CD4-positive, alpha-beta T cell (primary cell): ENCODE results near the gene BAG5. TPM values are rescaled to one million over a fixed set of nuclear protein-coding genes. Genes with fewer than 3 reads are reported as not detected.

ENCODE experiments used
- ATAC-seq: fragments of 200-7000 bp; cut with Tn5 transposase; one replicate; pipeline ENCODE4 v1.10.0; 2022; ENCODE audit warnings: mild to moderate bottlenecking; ENCODE audit not compliant: poor library complexity
- CTCF ChIA-PET: fragments of 350-600 bp; sonication (Branson Sonifier 250); formaldehyde crosslinking; loops from one replicate; lab custom pipeline; 2021; ENCODE audit warnings: antibody characterized with exemption, inconsistent platforms; lab: Charles Lee
- POLR2A ChIA-PET: fragments of 350-600 bp; sonication (Branson Sonifier 250); formaldehyde crosslinking; loops from one replicate; lab custom pipeline; 2021; ENCODE audit warnings: antibody characterized with exemption, inconsistent platforms; lab: Charles Lee
- DNase-seq, 14 experiments: peaks; one replicate each; pipeline ENCODE4 v3.0.0-alpha.2; 2013 to 2020; ENCODE audit warnings: mixed read lengths in 2 of 14
- H3K27ac ChIP-seq, 2 donors: one replicate each; pipeline versions ENCODE4 v1.5.1 to v1.7.0; 2013; ENCODE audit warnings: low read length in 2 of 2, low read depth in 1 of 2, mild to moderate bottlenecking in 1 of 2
- H3K27me3 ChIP-seq, 2 experiments: 1 replicate in 1 of 2; 2 replicates in 1 of 2; pipeline versions ENCODE4 v1.6.1 to v1.7.0; 2013; ENCODE audit warnings: low read length in 2 of 2, control low read depth in 1 of 2, mild to moderate bottlenecking in 1 of 2, moderate library complexity in 1 of 2; ENCODE audit not compliant: insufficient read depth in 2 of 2, control insufficient read depth in 1 of 2
- H3K36me3 ChIP-seq: one replicate; pipeline ENCODE4 v1.6.1; 2013; ENCODE audit warnings: low read length, control low read depth; ENCODE audit not compliant: insufficient read depth
- H3K4me1 ChIP-seq: one replicate; pipeline ENCODE4 v1.6.1; 2013; ENCODE audit warnings: low read length, control low read depth; ENCODE audit not compliant: insufficient read depth
- H3K4me3 ChIP-seq: one replicate; pipeline ENCODE4 v1.5.1; 2013; ENCODE audit warnings: mild to moderate bottlenecking, low read length, moderate library complexity
- H3K9me3 ChIP-seq, 2 experiments: 1 replicate in 1 of 2; 2 replicates in 1 of 2; pipeline versions ENCODE4 v1.6.1 to v1.7.0; 2013; ENCODE audit warnings: low read length in 2 of 2, mild to moderate bottlenecking in 2 of 2, control low read depth in 1 of 2, moderate library complexity in 1 of 2; ENCODE audit not compliant: control insufficient read depth in 1 of 2, insufficient read depth in 1 of 2
- H3K27ac Mint-ChIP-seq: one replicate; pipeline ENCODE4 v1.8.0; 2020; ENCODE audit warnings: mixed read lengths
- H3K27me3 Mint-ChIP-seq: one replicate; pipeline ENCODE4 v1.8.0; 2021; ENCODE audit warnings: mixed read lengths
- H3K36me3 Mint-ChIP-seq: one replicate; pipeline ENCODE4 v1.8.0; 2021; ENCODE audit warnings: low read depth, mixed read lengths
- H3K4me1 Mint-ChIP-seq: one replicate; pipeline ENCODE4 v1.8.0; 2021; ENCODE audit warnings: low read depth, mixed read lengths
- H3K4me3 Mint-ChIP-seq: one replicate; pipeline ENCODE4 v1.8.0; 2020; ENCODE audit warnings: mild to moderate bottlenecking, mixed read lengths
- H3K9me3 Mint-ChIP-seq: one replicate; pipeline ENCODE4 v1.8.0; 2020; ENCODE audit warnings: mixed read lengths
- intact Hi-C, 2 experiments: fragments of 100-400 bp; cut with DNase I in 1 of 2; cut with micrococcal nuclease in 1 of 2; formaldehyde crosslinking; loops; one replicate each; pipeline versions ENCODE4 v1.15.1 to v1.9.0; 2023 to 2025; cut with DNase I, micrococcal nuclease
- total RNA-seq, 174 experiments: library from RNA in 2 of 174; stranded (reverse) in 2 of 174; gene quantifications; one replicate each; pipeline ENCODE4 v1.2.3 and lab custom pipeline; 2021 to 2026
- TF ChIP-seq, protein P1 (sequence below): fragments of 200-600 bp; IDR thresholded peaks from one replicate; pipeline ENCODE4 v1.8.0; 2022; ENCODE audit warnings: antibody characterized with exemption, mild to moderate bottlenecking

BAG5 gene
- total RNA-seq, 2 experiments from 2014 or later = 39.4 to 40.3 TPM

DNA sequence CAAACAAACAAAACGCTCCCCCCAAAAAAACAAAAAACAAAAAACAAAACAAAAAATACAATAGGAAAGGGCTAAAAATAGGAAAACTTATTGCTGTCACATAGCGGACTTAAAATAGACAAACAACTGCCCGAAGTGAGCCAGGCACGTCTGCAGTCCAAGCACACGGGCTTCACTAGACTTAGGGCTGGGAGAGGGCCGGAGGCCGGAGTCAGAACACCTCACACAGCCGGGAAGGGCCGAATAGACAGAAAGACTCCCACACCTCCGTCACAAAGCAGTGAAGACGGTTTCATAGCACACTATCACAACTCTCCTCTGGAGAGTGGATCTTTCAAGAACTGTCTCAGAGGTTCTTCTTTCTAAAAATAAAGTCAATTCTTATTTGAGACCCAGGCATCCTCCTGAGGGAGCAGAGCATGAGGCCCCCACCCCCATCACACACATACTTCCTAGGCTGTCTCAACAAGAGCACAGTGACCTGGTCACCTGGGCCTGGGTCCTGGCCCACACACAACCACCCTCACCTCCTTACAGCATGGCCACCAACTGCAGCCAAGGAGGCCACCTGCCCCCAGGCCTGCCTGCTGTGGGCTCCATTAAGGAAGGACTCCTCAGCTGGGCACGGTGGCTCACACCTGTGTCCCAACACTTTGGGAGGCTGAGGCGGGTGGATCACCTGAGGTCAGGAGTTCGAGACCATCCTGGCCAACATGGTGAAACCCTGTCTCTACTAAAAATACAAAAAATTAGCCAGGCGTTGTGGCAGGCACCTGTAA, 6.7 kb downstream of the BAG5 start:
- H3K27ac Mint-ChIP-seq = peak overlapping the region; percentile 5
- no peaks in the 10 kb centered on the region for H3K9me3 Mint-ChIP-seq
- ATAC-seq = no peak
- CTCF ChIA-PET = no interaction called here
- POLR2A ChIA-PET = no interaction called here
- H3K27me3 ChIP-seq = no peaks in the 10 kb centered on the region
- H3K27me3 Mint-ChIP-seq = no peaks in the 10 kb centered on the region
- H3K4me3 Mint-ChIP-seq = no peak overlapping the region
- peaks cover 34% of the 10 kb centered on the region for H3K36me3 ChIP-seq
- H3K9me3 ChIP-seq = no peaks in the 10 kb centered on the region
- TF ChIP-seq, protein P1, sequence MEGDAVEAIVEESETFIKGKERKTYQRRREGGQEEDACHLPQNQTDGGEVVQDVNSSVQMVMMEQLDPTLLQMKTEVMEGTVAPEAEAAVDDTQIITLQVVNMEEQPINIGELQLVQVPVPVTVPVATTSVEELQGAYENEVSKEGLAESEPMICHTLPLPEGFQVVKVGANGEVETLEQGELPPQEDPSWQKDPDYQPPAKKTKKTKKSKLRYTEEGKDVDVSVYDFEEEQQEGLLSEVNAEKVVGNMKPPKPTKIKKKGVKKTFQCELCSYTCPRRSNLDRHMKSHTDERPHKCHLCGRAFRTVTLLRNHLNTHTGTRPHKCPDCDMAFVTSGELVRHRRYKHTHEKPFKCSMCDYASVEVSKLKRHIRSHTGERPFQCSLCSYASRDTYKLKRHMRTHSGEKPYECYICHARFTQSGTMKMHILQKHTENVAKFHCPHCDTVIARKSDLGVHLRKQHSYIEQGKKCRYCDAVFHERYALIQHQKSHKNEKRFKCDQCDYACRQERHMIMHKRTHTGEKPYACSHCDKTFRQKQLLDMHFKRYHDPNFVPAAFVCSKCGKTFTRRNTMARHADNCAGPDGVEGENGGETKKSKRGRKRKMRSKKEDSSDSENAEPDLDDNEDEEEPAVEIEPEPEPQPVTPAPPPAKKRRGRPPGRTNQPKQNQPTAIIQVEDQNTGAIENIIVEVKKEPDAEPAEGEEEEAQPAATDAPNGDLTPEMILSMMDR = no peak
- peaks cover 45% of the 10 kb centered on the region for H3K4me1 Mint-ChIP-seq
- intact Hi-C loops = no loop called here
- H3K4me3 ChIP-seq = no peak overlapping the region
- no peak overlapping the region for H3K27ac ChIP-seq
- peaks cover 28% of the 10 kb centered on the region for H3K4me1 ChIP-seq
- no peak for DNase-seq
- H3K36me3 Mint-ChIP-seq = peaks cover 44% of the 10 kb centered on the region

DNA sequence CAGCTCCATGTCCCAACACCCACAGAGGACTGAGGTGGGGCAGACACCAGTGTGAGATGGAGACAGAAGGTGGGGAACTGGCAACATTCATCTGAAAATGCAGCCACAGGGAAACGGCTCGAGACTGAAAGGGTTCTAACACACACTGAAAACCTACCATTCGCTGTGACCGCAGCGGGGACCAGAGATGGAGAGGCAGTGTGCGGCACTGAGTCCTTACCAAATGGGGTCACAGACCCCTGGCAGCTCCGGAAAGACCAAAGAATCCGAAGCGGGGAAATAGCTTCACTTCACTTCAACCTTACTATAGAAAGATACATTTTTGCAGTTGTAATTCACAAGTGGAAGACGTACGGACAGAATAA, 9.6 kb downstream of the BAG5 start:
- no peak overlapping the region for H3K4me3 Mint-ChIP-seq
- TF ChIP-seq, protein P1 = no peak
- H3K27me3 ChIP-seq = no peaks in the 10 kb centered on the region
- POLR2A ChIA-PET = interaction anchor here (0.8 kb wide), 1 partner anchor 9 kb away, joined by 6 read pairs; the partner anchor contains the start of genes BAG5 and COA8
- peaks cover 15% of the 10 kb centered on the region for H3K36me3 Mint-ChIP-seq
- H3K27me3 Mint-ChIP-seq = no peaks in the 10 kb centered on the region
- DNase-seq = no peak
- H3K9me3 Mint-ChIP-seq = no peaks in the 10 kb centered on the region
- H3K27ac Mint-ChIP-seq = no peak overlapping the region
- H3K27ac ChIP-seq = no peak overlapping the region
- H3K4me1 ChIP-seq = peaks cover 8% of the 10 kb centered on the region
- H3K9me3 ChIP-seq = no peaks in the 10 kb centered on the region
- CTCF ChIA-PET = interaction anchor here (1.1 to 1.4 kb wide), 2 partner anchors 34 kb away, joined by 3 read pairs; no protein-coding TSS in a partner anchor
- H3K36me3 ChIP-seq = peaks cover 7% of the 10 kb centered on the region
- intact Hi-C loops = no loop called here
- no peak for ATAC-seq
- no peak overlapping the region for H3K4me3 ChIP-seq
- H3K4me1 Mint-ChIP-seq = peaks cover 16% of the 10 kb centered on the region

DNA sequence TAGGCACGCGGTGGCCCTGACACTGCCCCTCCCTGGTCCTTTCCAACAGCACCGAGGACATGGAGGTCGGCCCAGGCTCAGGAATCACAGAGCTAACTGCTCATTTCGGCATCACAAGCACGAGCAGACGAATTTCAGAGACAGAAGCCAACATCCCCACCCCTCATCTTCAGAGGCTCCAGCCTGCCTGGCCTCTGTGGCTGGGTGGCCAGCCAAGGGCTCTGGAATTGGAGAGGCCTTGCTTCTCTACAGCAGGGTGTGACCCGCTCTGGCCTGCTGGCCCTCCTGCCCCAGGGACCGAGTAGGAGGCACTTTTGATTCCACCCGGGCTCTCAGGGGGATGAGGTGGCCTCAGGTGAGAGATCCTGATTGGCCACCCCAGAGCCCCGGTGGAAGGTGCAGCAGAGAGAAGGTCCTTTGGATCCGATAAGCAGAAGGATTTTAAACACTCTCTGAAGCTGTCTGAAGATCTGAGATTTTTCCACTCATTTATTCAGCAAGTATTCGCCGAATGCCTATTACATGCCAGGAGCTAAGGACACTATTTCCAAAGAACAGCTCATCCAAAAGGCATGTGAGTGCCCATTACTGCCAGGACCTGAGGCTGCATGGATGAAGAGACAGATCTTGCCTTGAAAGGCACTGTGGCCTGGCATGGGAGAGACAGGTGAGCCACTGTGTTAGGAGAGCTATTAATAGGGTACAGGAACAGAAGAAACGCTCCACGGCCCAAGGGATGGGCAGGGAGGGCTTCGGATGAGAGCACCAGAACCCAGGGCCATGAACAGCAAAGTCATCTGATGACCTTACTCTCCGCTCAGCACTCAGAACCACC, 10.2 kb downstream of the BAG5 start:
- Mint-ChIP-seq H3K27me3 (no peaks in the 10 kb centered on the region), H3K27ac (no peak overlapping the region), H3K36me3 (peaks cover 13% of the 10 kb centered on the region), H3K4me1 (peaks cover 10% of the 10 kb centered on the region), H3K4me3 (no peak overlapping the region), H3K9me3 (no peaks in the 10 kb centered on the region)
- H3K4me3 ChIP-seq = no peak overlapping the region
- no peaks in the 10 kb centered on the region for H3K9me3 ChIP-seq
- TF ChIP-seq, protein P1 = no peak
- H3K4me1 ChIP-seq = peaks cover 2% of the 10 kb centered on the region
- DNase-seq (no peak), ATAC-seq (no peak)
- ChIA-PET POLR2A (no interaction called here), CTCF (interaction anchor here (1.4 kb wide), 1 partner anchor 33 kb away, joined by 3 read pairs; no protein-coding TSS in a partner anchor)
- H3K27me3 ChIP-seq = no peaks in the 10 kb centered on the region
- intact Hi-C loops = no loop called here
- peaks cover 7% of the 10 kb centered on the region for H3K36me3 ChIP-seq
- no peak overlapping the region for H3K27ac ChIP-seq
